GM23338 (cell line): ENCODE data around the gene MRGPRE.
"Not testable (repeated sequence)": the region's sequence is repeated elsewhere in the genome, so short reads cannot be mapped to it uniquely, and the experiment has no call there.

Source experiments
- CREB1 ChIP-seq: fragments of 250-450 bp; sonication (Bioruptor Pico); IDR thresholded peaks from 2 replicates; pipeline ENCODE4 v1.5.0; 2020; ENCODE audit warnings: low read depth, mild to moderate bottlenecking, moderate library complexity
- CTCF ChIP-seq, 2 experiments: fragments of 200-600 bp in 1 of 2; sonication (generic) in 1 of 2; conservative IDR thresholded peaks; 2 replicates each; pipeline versions ENCODE4 v1.5.1 to v1.6.1; 2016 to 2017; ENCODE audit warnings: antibody characterized with exemption in 2 of 2, low read depth in 2 of 2, mild to moderate bottlenecking in 2 of 2, moderate library complexity in 1 of 2
- ETS1 ChIP-seq: IDR thresholded peaks from 2 replicates; pipeline ENCODE4 v1.6.1; 2016; ENCODE audit warnings: antibody characterized with exemption
- EZH2 ChIP-seq: fragments of 200-600 bp; sonication (generic); IDR thresholded peaks from one replicate; pipeline ENCODE4 v1.8.0; 2017; ENCODE audit warnings: antibody characterized with exemption, mild to moderate bottlenecking, low read depth; ENCODE audit not compliant: unreplicated experiment
- EZH2phosphoT487 ChIP-seq: fragments of 200-600 bp; sonication (generic); IDR thresholded peaks from one replicate; pipeline ENCODE4 v1.8.1; 2018; ENCODE audit warnings: antibody characterized with exemption; ENCODE audit not compliant: unreplicated experiment
- JUNB ChIP-seq: IDR thresholded peaks from one replicate; pipeline ENCODE4 v1.6.1; 2016; ENCODE audit warnings: antibody characterized with exemption; ENCODE audit not compliant: unreplicated experiment
- NANOG ChIP-seq: IDR thresholded peaks from 2 replicates; pipeline ENCODE4 v1.6.1; 2016; ENCODE audit warnings: antibody characterized with exemption, borderline replicate concordance
- POLR2AphosphoS5 ChIP-seq: IDR thresholded peaks from 2 replicates; pipeline ENCODE4 v1.6.1; 2016; ENCODE audit warnings: antibody characterized with exemption, low read depth
- REST ChIP-seq: IDR thresholded peaks from one replicate; pipeline ENCODE4 v1.6.1; 2018; ENCODE audit warnings: antibody characterized with exemption; ENCODE audit not compliant: unreplicated experiment
- ZNF114 ChIP-seq: fragments of 250-450 bp; sonication (Bioruptor Pico); IDR thresholded peaks from 2 replicates; pipeline ENCODE4 v1.5.0; 2020; ENCODE audit warnings: mild to moderate bottlenecking, moderate library complexity
- ZNF331 ChIP-seq: fragments of 250-450 bp; sonication (Bioruptor Pico); IDR thresholded peaks from 2 replicates; pipeline ENCODE4 v1.5.0; 2020; ENCODE audit warnings: low read depth, mild to moderate bottlenecking, moderate library complexity
- ZNF462 ChIP-seq: fragments of 250-450 bp; sonication (Bioruptor Pico); IDR thresholded peaks from 2 replicates; pipeline ENCODE4 v1.5.0; 2020; ENCODE audit warnings: mild to moderate bottlenecking, moderate library complexity

GRCh38 chr11:3278922-3279321 is 46.7 kb upstream of the MRGPRE start:
- not testable (repeated sequence) for TF ChIP-seq EZH2; POLR2AphosphoS5; CTCF (conservative IDR thresholded peaks at IDR 0.05; ENCODE audit: low read depth in 2 of 2); JUNB; REST; EZH2phosphoT487; CREB1 (CRISPR knock-in tag); ETS1; ZNF331; NANOG; ZNF462; ZNF114 (CRISPR knock-in tag)
